IPS-11a (cell line): ENCODE data around the gene TMEM175.

Source experiments
- H3K4me3 ChIP-seq: one replicate; pipeline ENCODE4 v1.5.1; 2013; ENCODE audit warnings: low read depth, low read length, control low read depth

TMEM175 gene

GRCh38 chr4:931960-932712 is at the start of gene TMEM175, which contains the start of gene GAK:
TMEM175 (plus strand) TSS chr4:932460; CDS start chr4:947740, 15,280 bp downstream.
GAK (minus strand) TSS chr4:932316; CDS start chr4:932187, 129 bp downstream.
- H3K4me3 ChIP-seq, result peak within 1 kb of the TSS; percentile 93

GRCh38 chr4:882646-883045 is 49.6 kb upstream of the TMEM175 start:
- no peak overlapping the region for H3K4me3 ChIP-seq

GRCh38 chr4:883377-884095 is 48.7 kb upstream of the TMEM175 start:
- no peak overlapping the region for H3K4me3 ChIP-seq

- no peak overlapping the region for H3K4me3 ChIP-seq
Observed at GRCh38 chr4:884259-884658, 48.0 kb upstream of the TMEM175 start.

- no peak overlapping the region for H3K4me3 ChIP-seq
Observed at GRCh38 chr4:884896-885295, 47.4 kb upstream of the TMEM175 start.

- no peak overlapping the region for H3K4me3 ChIP-seq
Observed at GRCh38 chr4:885353-885752, 46.9 kb upstream of the TMEM175 start.

GRCh38 chr4:886244-886643 is 46.0 kb upstream of the TMEM175 start:
- no peak overlapping the region for H3K4me3 ChIP-seq

- H3K4me3 ChIP-seq, result no peak overlapping the region
Observed at GRCh38 chr4:887034-887763, 45.1 kb upstream of the TMEM175 start.

GRCh38 chr4:888029-888428 is 44.2 kb upstream of the TMEM175 start:
- H3K4me3 ChIP-seq, result no peak overlapping the region

- no peak overlapping the region for H3K4me3 ChIP-seq
Observed at GRCh38 chr4:889516-889915, 42.7 kb upstream of the TMEM175 start.

GRCh38 chr4:890036-890695 is 42.1 kb upstream of the TMEM175 start:
- H3K4me3 ChIP-seq, result no peak overlapping the region

GRCh38 chr4:891747-892146 is 40.5 kb upstream of the TMEM175 start:
- H3K4me3 ChIP-seq, result no peak overlapping the region

GRCh38 chr4:892780-893179 is 39.5 kb upstream of the TMEM175 start:
- H3K4me3 ChIP-seq, result no peak overlapping the region

- H3K4me3 ChIP-seq, result no peak overlapping the region
Observed at GRCh38 chr4:893276-893994, 38.8 kb upstream of the TMEM175 start.

GRCh38 chr4:893995-894705 is 38.1 kb upstream of the TMEM175 start:
- no peak overlapping the region for H3K4me3 ChIP-seq

- H3K4me3 ChIP-seq, result no peak overlapping the region
Observed at GRCh38 chr4:895596-895995, 36.7 kb upstream of the TMEM175 start.

- no peak overlapping the region for H3K4me3 ChIP-seq
Observed at GRCh38 chr4:896216-896615, 36.0 kb upstream of the TMEM175 start.

- H3K4me3 ChIP-seq, result no peak overlapping the region
Observed at GRCh38 chr4:896630-897029, 35.6 kb upstream of the TMEM175 start.

- no peak overlapping the region for H3K4me3 ChIP-seq
Observed at GRCh38 chr4:898123-898522, 34.1 kb upstream of the TMEM175 start.
